ENCODE data around the gene DCUN1D3. TPM values are rescaled to one million over a fixed set of nuclear protein-coding genes. Genes with fewer than 3 reads are reported as not detected.
"Not testable (repeated sequence)": the region's sequence is repeated elsewhere in the genome, so short reads cannot be mapped to it uniquely, and the experiment has no call there.

The DCUN1D3 gene
- total RNA-seq, 1 experiment from 2014 or later, result 12.6 TPM

DNA sequence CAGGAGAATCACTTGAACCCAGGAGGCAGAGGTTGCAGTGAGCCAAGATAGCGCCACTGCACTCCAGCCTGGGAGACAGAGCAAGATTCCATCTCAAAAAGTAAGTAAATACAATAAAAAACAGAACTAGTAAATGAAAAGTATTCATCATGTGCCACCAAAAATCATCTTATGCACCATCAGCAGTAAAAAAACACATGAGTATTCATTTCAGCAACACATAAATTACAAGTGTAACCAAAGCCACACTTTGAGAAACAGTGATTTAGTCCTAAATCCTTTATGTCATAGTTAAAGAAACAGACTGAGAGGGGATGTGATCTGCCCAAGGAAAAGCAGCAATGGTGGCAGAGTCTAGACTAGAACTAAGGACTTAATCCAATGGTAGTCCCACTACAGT is 13.0 kb downstream of the DCUN1D3 start:
- DNase-seq (ENCODE audit: low read depth), result no peak

GRCh38 chr16:20886320-20886719 is 13.8 kb downstream of the DCUN1D3 start:
- DNase-seq (ENCODE audit: low read depth), result no peak

- peak; percentile 71 for DNase-seq (ENCODE audit: low read depth)
Observed at GRCh38 chr16:20884240-20884556, 16.0 kb downstream of the DCUN1D3 start.

DNA sequence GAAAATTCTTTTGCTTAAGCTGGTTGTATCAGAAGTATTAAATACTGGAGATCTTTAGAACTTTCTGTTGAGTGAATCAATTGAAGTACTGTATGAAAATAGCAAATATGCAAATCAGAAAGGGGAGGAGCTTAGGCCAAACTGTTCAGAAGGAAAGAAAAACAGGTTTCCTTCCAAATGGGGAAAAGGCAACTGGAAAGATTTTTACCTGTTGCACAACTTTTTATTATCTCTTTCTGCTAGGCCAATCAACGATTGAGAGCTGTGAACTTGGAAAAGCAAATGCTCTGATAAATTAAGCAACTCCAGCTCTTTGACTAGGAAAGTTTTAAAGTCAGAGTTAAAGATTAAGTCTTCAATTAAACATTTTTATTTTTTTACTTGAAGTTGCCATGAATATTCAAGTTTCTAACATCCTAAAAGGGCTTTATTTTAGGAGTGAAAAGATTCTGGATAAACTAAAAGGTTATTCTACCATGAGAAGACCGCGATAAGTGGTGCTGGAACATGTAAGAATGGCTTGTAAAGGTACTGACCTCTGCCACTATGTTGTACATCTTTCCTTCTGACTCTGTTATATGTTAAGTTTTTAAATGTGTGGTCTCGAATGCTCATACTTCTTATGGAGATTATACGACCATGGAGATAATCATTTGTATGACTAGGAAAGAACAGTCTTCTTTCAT is 16.5 kb downstream of the DCUN1D3 start:
- DNase-seq (ENCODE audit: low read depth), result no peak

DNA sequence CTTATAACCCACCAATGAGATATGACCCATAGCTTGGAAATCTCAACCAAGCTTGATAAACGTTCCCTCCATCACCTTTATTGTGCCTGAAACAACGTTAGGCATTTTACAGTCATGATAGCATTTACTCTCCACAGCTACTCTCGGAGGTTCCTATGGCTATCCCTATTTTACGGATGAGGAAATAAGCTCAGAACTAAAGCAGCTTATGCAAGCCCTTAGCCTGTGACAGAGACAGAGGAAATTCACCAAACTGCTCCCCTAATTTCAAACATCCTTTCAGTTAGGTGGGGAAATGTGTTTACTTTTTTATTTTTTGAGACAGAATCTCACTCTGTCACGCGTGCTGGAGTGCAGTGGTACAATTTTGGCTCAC is 18.7 kb downstream of the DCUN1D3 start:
- DNase-seq (ENCODE audit: low read depth), result no peak

DNA sequence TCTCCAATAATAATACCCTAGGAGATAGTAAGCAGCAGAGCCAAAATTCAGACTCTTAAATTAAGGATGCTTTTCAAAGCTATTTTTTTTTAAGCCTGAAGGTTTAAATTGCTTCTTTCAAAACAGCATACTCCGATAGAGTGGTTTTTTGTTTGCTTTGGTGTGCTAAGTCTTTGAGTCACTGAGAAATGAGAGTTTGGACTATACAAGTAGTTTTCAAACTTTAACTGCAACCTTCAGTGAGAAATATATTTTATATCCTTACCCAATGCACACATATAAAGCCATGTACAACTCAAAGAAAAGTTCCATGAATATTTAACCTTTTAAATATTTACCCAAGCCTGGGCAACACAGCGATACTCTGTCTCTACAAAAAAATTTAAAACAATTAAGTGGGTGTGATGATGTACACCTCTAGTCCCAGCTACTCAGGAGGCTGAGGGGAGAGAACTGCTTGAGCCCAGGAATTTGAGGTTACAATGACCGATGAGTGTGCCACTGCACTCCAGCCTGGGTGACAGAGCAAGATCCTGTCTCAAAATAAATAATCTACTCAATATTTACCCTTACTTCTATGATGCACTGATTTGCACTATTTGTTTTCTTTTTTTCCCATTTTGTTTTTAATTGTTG is 19.2 kb downstream of the DCUN1D3 start:
- peak; percentile 34 for DNase-seq (ENCODE audit: low read depth)

GRCh38 chr16:20879175-20880040 is 20.8 kb downstream of the DCUN1D3 start:
- DNase-seq (ENCODE audit: low read depth), result peak; percentile 64

GRCh38 chr16:20878682-20879147 is 21.4 kb downstream of the DCUN1D3 start:
- DNase-seq (ENCODE audit: low read depth), result no peak

GRCh38 chr16:20875355-20875650 is 24.9 kb downstream of the DCUN1D3 start:
- no peak for DNase-seq (ENCODE audit: low read depth)

GRCh38 chr16:20874088-20874581 is 26.0 kb downstream of the DCUN1D3 start:
- no peak for DNase-seq (ENCODE audit: low read depth)

- no peak for DNase-seq (ENCODE audit: low read depth)
Observed at GRCh38 chr16:20873331-20873730, 26.8 kb downstream of the DCUN1D3 start.

DNA sequence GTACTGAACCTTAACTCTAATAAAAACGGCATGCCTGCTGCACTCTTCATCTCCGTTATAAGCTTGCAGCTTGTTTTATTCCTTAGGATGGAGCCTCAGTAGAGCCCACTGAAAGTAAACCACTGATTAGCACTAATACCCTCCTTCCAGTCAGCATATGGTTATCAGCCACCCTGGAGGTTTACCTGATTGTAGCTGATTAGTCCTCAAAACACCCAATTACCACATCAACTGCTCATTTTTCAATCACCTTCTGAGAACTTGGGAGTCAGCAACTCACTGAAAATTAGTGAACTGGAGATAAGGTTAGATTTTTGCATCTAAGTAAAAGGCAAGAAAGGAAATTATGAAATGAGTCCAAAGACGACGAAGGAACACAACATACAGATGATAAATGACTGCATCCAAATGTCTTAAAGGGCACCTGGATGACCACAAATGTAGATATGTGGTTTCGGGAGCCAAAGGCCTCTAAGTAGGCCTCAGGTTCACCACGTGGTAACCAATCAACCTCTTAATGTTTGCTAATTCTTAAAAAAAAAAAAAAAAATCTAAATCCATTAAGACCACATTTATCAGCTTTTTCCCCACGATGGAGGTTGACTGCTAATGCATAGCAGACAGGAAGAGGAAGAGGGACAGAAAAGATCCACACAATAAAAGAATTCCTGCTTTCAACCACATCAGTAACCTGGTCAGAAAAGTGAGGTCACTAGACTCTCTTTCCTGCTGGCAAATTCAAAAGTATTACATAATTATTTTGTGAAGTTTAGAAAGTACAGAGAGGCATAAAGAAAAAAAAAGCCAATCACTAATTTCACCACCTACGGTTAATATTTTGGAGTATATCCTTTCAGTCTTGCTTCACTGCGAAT is 28.0 kb downstream of the DCUN1D3 start:
- DNase-seq (ENCODE audit: low read depth), result no peak

- no peak for DNase-seq (ENCODE audit: low read depth)
Observed at GRCh38 chr16:20871258-20871657, 28.9 kb downstream of the DCUN1D3 start.

DNA sequence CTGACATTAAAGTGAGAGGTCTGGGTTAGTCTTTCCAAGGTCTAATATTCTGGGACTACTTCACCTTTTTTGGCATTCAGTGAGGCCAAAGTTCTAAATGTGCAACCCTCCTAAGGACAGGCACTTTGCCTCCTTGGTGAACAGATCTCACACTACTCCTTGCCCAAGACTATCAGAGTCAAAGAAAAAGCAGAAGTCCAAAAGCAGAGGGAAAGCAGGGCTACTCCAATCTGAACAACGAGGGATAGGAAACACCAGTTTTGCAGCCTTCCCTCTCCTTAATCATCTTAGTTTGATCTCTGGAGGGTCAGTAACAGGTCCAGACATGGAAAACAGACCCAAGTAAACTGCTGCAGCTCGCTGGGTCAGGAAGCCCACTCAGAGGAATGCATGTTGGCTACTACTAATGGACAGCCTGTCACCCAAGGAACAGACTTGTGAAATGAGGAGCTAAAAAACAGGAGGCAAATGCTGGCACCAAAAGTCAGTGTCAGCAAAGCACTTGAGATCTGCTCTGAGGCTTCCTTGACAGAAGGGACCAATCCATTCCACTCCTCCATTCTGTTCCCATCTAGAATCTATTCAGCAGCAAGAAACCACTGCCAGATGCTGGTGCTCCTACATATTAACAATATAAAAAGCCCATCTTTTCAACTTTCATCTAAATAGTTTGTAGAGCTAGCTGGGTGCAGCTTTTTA is 29.9 kb downstream of the DCUN1D3 start:
- DNase-seq (ENCODE audit: low read depth), result no peak

- peak; percentile 81 for DNase-seq (ENCODE audit: low read depth)
Observed at GRCh38 chr16:20868890-20869289, 31.3 kb downstream of the DCUN1D3 start.

DNA sequence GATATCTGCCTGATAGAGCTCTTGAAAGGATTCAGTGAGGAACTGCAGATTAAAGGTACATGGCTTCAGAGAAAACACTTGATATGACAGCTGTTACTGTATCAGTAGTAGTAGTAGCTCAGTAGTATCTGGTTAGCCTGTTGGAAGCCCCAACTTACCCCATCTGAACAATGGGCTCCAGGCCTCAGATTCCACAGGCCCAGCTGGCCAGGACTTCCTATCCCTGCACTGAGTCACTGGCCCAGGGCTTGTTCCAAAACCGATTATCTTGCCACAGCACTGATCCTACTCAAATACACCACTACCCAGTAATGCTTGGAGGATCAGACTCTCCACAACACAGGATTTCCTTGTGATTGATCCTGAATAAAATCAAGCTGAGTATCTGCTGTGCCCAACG is 32.6 kb downstream of the DCUN1D3 start:
- peak; percentile 42 for DNase-seq (ENCODE audit: low read depth)

DNA sequence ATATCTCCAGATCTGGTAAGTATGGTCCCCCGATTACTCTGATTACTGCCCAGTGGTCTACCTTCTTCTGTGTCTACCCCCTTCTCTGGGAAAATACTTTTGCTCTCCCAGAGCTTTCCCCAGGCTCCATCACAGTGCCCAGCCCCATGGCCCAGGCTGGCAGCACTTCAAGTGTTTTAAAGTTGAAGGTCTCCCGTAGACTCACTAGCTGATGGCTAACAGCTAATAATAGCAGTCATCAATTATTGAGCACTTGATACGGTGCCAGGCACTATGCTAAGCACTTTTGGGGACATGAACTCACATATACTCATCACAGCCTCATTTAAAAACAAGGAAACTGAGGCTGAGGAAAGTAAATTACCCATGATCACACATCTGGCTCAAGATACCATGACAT is 33.4 kb downstream of the DCUN1D3 start:
- no peak for DNase-seq (ENCODE audit: low read depth)

GRCh38 chr16:20866145-20866772 is 33.9 kb downstream of the DCUN1D3 start:
- peak; percentile 94 for DNase-seq (ENCODE audit: low read depth)

GRCh38 chr16:20865420-20866131 is 34.6 kb downstream of the DCUN1D3 start:
- peak; percentile 54 for DNase-seq (ENCODE audit: low read depth)

DNA sequence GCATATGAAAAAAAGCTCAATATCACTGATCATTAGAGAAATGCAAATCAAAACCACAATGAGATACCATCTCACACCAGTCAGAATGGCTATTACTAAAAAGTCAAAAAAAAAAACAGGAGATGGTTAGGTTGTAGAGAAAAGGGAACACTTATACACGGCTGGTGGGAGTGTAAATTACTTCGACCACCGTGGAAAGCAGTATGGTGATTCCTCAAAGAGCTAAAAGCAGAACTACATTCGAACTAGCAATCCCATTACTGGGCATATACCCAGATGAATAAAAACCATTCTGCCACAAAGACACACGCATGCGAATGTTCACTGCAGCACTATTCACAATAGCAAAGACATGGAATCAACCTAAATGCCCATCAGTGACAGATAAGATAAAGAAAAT is 35.8 kb downstream of the DCUN1D3 start:
- not testable (repeated sequence) for DNase-seq (ENCODE audit: low read depth)

Measured in M059J (cell line).